ENCODE measurements around the gene PILRB. TPM values are rescaled to one million over a fixed set of nuclear protein-coding genes. Genes with fewer than 3 reads are reported as not detected.

The PILRB gene
- total RNA-seq, 1 experiment from 2014 or later: 60.2 TPM

- Histone ChIP-seq H3K79me2 (ENCODE audit: insufficient read depth, low read length) (peaks cover 28% of the 10 kb centered on the region; the same call in 1 of the 2 replicates), H3K9me2 (ENCODE audit: insufficient read depth) (no peaks in the 10 kb centered on the region), H3K36me3 (ENCODE audit: control insufficient read depth in 1 of 2, insufficient read depth in 2 of 2, low read length in 2 of 2) (peaks cover 60 to 76% of the 10 kb centered on the region in 2 experiments), H2AFZ (ENCODE audit: low read depth, low read length, poor library complexity, severe bottlenecking) (no peak overlapping the region), H3K4me3 (replicated peaks in 1 of 2; ENCODE audit: low read depth in 1 of 2, low read length in 2 of 2) (no peak overlapping the region), H3K27me3 (ENCODE audit: insufficient read depth, low read length) (no peaks in the 10 kb centered on the region), H3K4me1 (ENCODE audit: control insufficient read depth in 1 of 2, insufficient read depth in 2 of 2, low read length in 2 of 2) (no peaks in the 10 kb centered on the region), H3K27ac (ENCODE audit: low read depth, low read length) (no peak overlapping the region), H3K9me3 (ENCODE audit: control insufficient read depth in 1 of 2, insufficient read depth in 1 of 2, low read depth in 1 of 2, low read length in 2 of 2) (no peaks in the 10 kb centered on the region), H4K20me1 (ENCODE audit: insufficient read depth) (no peaks in the 10 kb centered on the region), H3K9ac (ENCODE audit: low read length) (no peak overlapping the region), H3K4me2 (ENCODE audit: low read length) (no peak overlapping the region)
- intact Hi-C loops (cut with micrococcal nuclease): no loop called here
- ATAC-seq: no peak
- ChIA-PET CTCF (no interaction called here), POLR2A (no interaction called here), RAD21 (ENCODE audit: low non-redundant PET in 1 of 2, low total read pairs in 2 of 2, uncharacterized antibody in 2 of 2, unreplicated experiment in 2 of 2) (no interaction called here)
- BruUV-seq (replicated peaks): no TSS peak
- TF ChIP-seq MAX (IDR thresholded peaks at IDR 0.05) (no peak), EZH2 (IDR thresholded peaks at IDR 0.05) (no peak), ZFX (IDR thresholded peaks at IDR 0.05) (no peak), SRF (IDR thresholded peaks at IDR 0.05; ENCODE audit: low read depth) (no peak), REST (IDR thresholded peaks at IDR 0.05; ENCODE audit: low read depth) (no peak), EZH2phosphoT487 (IDR thresholded peaks at IDR 0.05; ENCODE audit: borderline replicate concordance) (no peak), CBX3 (IDR thresholded peaks at IDR 0.05; ENCODE audit: low read depth) (no peak), RAD21 (IDR thresholded peaks at IDR 0.05; ENCODE audit: low read depth) (no peak), YY1 (IDR thresholded peaks at IDR 0.05; ENCODE audit: extremely low read depth, insufficient replicate concordance, low read depth, low read length) (no peak), FOSL1 (IDR thresholded peaks at IDR 0.05; ENCODE audit: low read depth) (no peak), TCF7L2 (IDR thresholded peaks at IDR 0.05; ENCODE audit: borderline replicate concordance, extremely low read depth, insufficient read depth, insufficient read length) (no peak), ATF3 (IDR thresholded peaks at IDR 0.05) (no peak), ZBTB33 (IDR thresholded peaks at IDR 0.05; ENCODE audit: extremely low read depth, insufficient replicate concordance, low read length) (no peak), ZNF274 (IDR thresholded peaks at IDR 0.05; ENCODE audit: low read depth, low read length) (no peak), CTCF (IDR thresholded peaks at IDR 0.05 in 2 of 3, conservative IDR thresholded peaks at IDR 0.05 in 1 of 3; ENCODE audit: borderline replicate concordance in 1 of 3, insufficient read depth in 1 of 3, low read depth in 2 of 3, low read length in 2 of 3) (no peak), ELF1 (IDR thresholded peaks at IDR 0.05; ENCODE audit: borderline replicate concordance, low read depth) (no peak)
- DNase-seq (ENCODE audit: low read depth, low spot score): no peak
These were observed 6.3 kb upstream of the PILRB start for GRCh38 chr7:100351657-100352058.
